Panc1 (cell line): Measurements from ENCODE around the gene TMOD1.

ENCODE experiments used
- CTCF ChIP-seq: fragments of 450-650 bp; IDR thresholded peaks from 2 replicates; pipeline ENCODE4 v1.5.1; 2017; ENCODE audit warnings: mild to moderate bottlenecking
- POLR2AphosphoS5 ChIP-seq: IDR thresholded peaks from 2 replicates; pipeline ENCODE4 v1.6.1; 2012; ENCODE audit warnings: mild to moderate bottlenecking, low read depth, low read length, moderate library complexity
- REST ChIP-seq, 2 experiments: IDR thresholded peaks; 2 replicates each; pipeline ENCODE4 v1.6.1; 2011 to 2012; ENCODE audit warnings: low read depth in 2 of 2, control low read depth in 1 of 2, low read length in 1 of 2, mild to moderate bottlenecking in 1 of 2, moderate library complexity in 1 of 2; ENCODE audit not compliant: insufficient read depth in 1 of 2
- TCF7L2 ChIP-seq: IDR thresholded peaks from 2 replicates; pipeline ENCODE4 v1.6.1; 2011; ENCODE audit warnings: mild to moderate bottlenecking, low read depth, low read length, inconsistent platforms

- TF ChIP-seq CTCF, result no peak
- TF ChIP-seq REST (IDR thresholded peaks at IDR 0.05; ENCODE audit: insufficient read depth in 1 of 2, low read depth in 2 of 2, low read length in 1 of 2), result no peak
- TF ChIP-seq POLR2AphosphoS5, result no peak
- TF ChIP-seq TCF7L2, result no peak
These were observed 13.1 kb downstream of the TMOD1 start for GRCh38 chr9:97514531-97514930.
